ENCODE results near the gene PLEKHG4B.

- TF ChIP-seq CTCF (IDR thresholded peaks at IDR 0.05 in 8 of 11, conservative IDR thresholded peaks at IDR 0.05 in 3 of 11): no peak
- TF ChIP-seq POLR2A (IDR thresholded peaks at IDR 0.05): no peak
Observed at GRCh38 chr5:95241-95980, 3.4 kb downstream of the PLEKHG4B start.

Measured in spleen (tissue), 7 donors.